Activated T-cell treated with anti-CD3 and anti-CD28 coated beads for 24 hours (primary cell): ENCODE data around the gene BET1L.
"Not testable (repeated sequence)": the region's sequence is repeated elsewhere in the genome, so short reads cannot be mapped to it uniquely, and the experiment has no call there.

Experiments
- DNase-seq: peaks from one replicate; pipeline ENCODE4 v3.0.0-alpha.2; 2020; ENCODE audit warnings: low read depth

Gene BET1L

GRCh38 chr11:227824-228379 lies 20.7 kb upstream of the BET1L start:
- no peak for DNase-seq

GRCh38 chr11:225734-226453 lies 18.7 kb upstream of the BET1L start:
- no peak for DNase-seq

- DNase-seq, result no peak
Observed at GRCh38 chr11:224424-224823, 17.2 kb upstream of the BET1L start.

DNA sequence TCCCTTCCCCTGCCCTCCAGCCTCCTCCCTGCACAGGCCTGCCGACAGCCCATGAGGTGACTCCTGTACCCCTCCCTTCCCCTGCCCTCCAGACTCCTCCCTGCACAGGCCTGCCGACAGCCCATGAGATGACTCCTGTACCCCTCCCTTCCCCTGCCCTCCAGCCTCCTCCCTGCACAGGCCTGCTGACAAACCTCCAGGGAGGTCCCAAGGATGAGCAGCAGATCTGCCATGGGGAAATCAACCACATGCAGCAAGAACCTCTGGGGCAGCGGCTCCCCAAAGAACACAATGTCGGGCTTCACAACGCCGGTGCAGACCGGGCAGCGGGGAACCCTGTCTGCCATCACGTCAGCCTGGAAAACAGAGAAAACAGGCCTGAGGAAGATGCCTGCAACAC lies 16.7 kb upstream of the BET1L start:
- no peak for DNase-seq

DNA sequence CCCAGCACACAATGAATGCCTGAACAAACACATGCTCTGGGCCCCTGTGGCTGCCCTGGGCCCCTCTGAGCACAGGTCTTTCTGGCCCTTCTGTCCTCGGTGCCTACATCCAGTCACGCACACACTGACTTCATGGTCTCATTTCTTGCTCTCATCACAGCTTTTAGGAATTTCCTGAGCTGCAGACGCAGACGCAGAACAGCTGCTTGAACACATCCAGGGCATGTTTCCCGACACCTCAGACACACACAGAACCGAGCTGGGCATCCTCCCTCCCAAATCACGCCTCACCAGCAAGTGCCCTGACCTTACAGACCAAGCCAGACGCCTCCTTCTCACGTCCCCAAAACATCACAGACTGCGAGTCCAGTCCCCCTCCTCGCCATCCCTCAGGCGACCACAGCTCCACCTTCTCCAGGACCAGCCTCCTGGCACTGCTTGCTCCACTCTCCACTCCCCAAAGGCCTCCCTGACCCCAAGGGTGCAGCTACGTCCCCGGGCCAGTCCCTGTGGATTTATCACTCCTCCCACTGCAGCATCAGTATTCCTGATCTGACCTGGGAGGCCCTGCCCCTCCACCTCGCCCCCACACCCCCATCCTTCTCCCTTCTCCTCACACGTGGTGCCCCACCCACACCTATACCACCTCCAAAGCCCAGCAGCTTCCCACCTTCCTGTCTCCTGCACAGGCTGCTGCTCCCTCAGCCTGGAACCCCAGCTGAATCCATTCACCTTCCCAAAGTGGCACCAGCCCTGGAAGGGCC lies 16.0 kb upstream of the BET1L start:
- no peak for DNase-seq

GRCh38 chr11:221998-222789 lies 15.0 kb upstream of the BET1L start:
- no peak for DNase-seq

DNA sequence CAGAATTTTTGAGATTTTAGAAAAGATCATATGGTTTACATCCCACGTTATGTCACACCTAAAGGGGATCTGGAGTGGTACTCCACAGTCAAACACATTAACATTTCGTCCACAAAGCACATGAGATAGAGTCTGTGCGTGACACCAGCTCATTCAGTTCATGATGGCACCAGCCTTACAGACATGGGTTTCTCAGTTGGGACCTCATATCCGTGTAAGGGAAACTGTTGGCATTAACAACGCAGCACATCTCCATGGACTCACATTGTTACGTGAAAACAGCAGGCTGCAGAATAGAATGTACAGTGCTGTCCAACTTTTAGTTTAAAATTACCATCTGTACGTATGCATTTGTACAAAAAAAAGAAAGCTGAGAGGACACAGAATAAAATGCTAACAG lies 14.3 kb upstream of the BET1L start:
- DNase-seq, result no peak

- DNase-seq, result not testable (repeated sequence)
Observed at GRCh38 chr11:220641-221215, 13.5 kb upstream of the BET1L start.

- DNase-seq, result no peak
Observed at GRCh38 chr11:218815-219593, 11.8 kb upstream of the BET1L start.

DNA sequence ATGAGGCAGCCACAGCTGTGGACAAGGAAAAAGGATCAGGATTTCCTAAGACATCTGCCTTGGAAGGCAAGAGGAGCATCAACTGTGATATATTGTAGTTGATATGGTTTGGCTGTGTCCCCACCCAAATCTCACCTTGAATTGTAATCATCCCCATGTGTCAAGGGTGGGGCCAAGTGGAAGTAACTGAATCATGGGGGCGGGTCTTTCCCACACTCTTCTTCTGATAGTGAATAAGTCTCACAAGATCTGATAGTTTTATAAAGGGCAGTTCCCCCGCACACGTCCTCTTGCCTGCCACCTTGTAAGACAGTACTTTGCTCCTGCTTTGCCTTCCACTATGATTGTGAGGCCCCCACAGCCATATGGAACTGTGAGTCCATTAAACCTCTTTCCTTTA lies 10.5 kb upstream of the BET1L start:
- DNase-seq, result no peak

DNA sequence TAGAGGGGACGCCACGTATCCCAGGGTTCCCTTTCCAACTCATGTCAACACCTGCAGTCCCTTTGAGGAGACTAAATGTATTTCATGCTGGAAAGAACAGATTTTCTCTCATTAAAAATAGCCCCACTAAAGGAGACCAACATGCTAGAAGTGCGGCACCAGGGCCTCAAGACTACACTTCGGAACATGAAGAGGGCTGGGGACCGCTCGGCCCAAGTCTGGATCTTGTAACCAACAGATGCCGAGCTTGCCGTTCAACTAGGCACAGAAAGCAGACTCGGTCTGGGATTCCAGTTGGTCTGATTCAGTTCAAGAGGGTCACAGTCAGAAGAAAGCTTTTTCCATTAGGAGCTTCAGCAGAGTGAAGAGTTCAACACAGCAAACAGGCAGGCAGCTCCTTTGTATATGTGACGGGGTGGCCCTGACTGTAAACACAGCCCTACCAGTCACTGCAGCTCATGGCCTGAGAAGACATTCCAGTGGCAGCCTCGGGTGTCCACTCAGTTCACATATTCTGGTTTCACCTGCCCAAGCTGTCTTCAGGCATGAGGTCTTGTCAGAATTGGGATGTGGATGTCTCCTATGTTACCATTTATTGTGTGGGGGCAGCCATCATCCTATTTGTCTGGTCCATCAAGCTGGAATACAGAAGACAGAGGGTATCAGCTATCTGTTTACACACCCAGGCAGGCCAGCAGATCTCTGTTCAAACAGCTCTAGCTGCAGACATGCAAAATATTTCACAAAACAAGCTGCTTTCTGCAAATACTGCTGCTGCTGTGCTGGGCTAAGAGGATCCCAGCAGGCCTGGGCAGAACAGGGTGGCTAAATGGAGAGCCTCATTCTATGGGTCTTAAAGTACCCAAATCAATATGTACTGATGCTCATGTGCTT lies 9.1 kb upstream of the BET1L start:
- DNase-seq, result no peak

DNA sequence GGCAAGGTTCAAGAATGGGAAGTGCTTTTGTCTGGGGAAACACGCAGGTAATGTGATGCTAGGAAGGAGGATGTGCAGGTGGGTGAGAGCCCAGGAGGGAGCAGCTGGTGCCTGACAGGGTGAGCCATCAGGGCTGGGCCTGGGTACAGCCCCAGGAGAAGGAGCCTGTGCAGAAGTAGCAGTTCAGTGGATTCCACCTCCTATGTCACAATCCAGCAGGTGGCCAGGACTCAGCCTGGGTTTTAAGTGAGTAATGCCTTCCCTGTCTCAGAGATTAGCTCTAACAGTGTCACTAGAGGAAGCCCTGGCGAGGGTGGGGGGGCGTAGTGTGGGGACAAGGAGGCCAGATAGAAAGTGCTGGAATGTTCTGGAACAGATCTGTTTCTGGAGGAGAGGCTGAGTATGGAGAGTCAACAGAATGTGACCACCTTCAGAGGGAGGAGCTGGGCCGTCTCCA lies 8.4 kb upstream of the BET1L start:
- no peak for DNase-seq

DNA sequence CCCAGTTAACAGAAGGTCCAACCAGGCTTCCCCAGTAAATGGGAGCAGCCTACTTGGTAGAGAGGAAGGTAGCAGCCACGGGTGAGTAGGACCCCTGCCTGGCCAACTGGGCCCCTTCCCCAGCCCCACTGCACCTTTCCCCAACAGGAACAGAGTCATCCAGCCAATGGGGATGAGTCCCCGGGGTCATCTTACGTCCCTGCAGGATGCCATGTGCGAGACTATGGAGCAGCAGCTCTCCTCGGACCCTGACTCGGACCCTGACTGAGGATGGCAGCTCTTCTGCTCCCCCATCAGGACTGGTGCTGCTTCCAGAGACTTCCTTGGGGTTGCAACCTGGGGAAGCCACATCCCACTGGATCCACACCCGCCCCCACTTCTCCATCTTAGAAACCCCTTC lies 6.9 kb upstream of the BET1L start:
- no peak for DNase-seq

- no peak for DNase-seq
Observed at GRCh38 chr11:213111-213510, 5.9 kb upstream of the BET1L start.

GRCh38 chr11:212150-213100 lies 5.2 kb upstream of the BET1L start:
- no peak for DNase-seq

DNA sequence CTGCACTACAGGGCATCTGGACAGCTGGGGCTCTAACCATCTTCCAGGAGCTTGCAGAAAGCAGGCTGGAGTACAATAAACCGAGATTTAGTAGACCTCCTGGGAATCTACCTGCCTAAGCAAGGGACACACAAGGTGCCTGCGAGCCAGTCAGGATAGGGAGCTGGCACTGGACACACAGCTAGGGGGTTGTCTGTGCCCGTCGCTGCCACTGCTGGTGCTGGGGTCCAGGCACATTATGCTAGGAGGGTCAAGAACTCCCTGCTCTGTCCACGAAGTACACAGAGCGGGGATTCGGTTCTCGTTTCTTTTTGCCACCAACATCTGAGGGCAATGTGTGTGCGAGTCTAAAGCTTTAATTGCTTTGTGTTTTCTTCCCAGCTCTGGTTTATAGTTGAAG lies 4.5 kb upstream of the BET1L start:
- DNase-seq, result no peak

GRCh38 chr11:211295-211694 lies 4.1 kb upstream of the BET1L start:
- DNase-seq, result no peak

GRCh38 chr11:210803-211180 lies 3.6 kb upstream of the BET1L start:
- no peak for DNase-seq

- DNase-seq, result no peak
Observed at GRCh38 chr11:210122-210802, 3.1 kb upstream of the BET1L start.
